ENCODE data around the gene LMTK2. TPM values are rescaled to one million over a fixed set of nuclear protein-coding genes. Genes with fewer than 3 reads are reported as not detected.

The LMTK2 gene
- polyA plus RNA-seq, 1 donor from 2014 or later: 11.9 TPM

- Histone ChIP-seq H3K36me3 (ENCODE audit: insufficient read depth, low read length) (no peaks in the 10 kb centered on the region), H3K9me3 (ENCODE audit: low read length) (no peaks in the 10 kb centered on the region), H3K9me2 (ENCODE audit: insufficient read depth, low read length) (no peaks in the 10 kb centered on the region), H3F3A (ENCODE audit: insufficient read depth, low read length, poor library complexity, severe bottlenecking) (no peaks in the 10 kb centered on the region), H3K27me3 (ENCODE audit: insufficient read depth, low read depth, low read length) (no peaks in the 10 kb centered on the region), H3K27ac (ENCODE audit: low read length) (no peak overlapping the region), H3K9ac (ENCODE audit: low read length) (no peak overlapping the region), H2AFZ (ENCODE audit: low read depth, low read length) (no peak overlapping the region), H3K4me3 (ENCODE audit: low read length) (no peak overlapping the region), H3K4me2 (ENCODE audit: low read length) (no peak overlapping the region), H4K20me1 (ENCODE audit: insufficient read depth) (no peaks in the 10 kb centered on the region), H3K79me2 (replicated peaks; ENCODE audit: insufficient read depth, low read length) (no peaks in the 10 kb centered on the region)
- TF ChIP-seq EP300 (conservative IDR thresholded peaks at IDR 0.05; ENCODE audit: poor library complexity, severe bottlenecking): no peak
- no peak for TF ChIP-seq POLR2AphosphoS5 (IDR thresholded peaks at IDR 0.05)
- TF ChIP-seq MXI1 (conservative IDR thresholded peaks at IDR 0.05; ENCODE audit: poor library complexity, severe bottlenecking): no peak
- TF ChIP-seq TAF1 (IDR thresholded peaks at IDR 0.05; ENCODE audit: low read depth): no peak
- TF ChIP-seq, protein P1, sequence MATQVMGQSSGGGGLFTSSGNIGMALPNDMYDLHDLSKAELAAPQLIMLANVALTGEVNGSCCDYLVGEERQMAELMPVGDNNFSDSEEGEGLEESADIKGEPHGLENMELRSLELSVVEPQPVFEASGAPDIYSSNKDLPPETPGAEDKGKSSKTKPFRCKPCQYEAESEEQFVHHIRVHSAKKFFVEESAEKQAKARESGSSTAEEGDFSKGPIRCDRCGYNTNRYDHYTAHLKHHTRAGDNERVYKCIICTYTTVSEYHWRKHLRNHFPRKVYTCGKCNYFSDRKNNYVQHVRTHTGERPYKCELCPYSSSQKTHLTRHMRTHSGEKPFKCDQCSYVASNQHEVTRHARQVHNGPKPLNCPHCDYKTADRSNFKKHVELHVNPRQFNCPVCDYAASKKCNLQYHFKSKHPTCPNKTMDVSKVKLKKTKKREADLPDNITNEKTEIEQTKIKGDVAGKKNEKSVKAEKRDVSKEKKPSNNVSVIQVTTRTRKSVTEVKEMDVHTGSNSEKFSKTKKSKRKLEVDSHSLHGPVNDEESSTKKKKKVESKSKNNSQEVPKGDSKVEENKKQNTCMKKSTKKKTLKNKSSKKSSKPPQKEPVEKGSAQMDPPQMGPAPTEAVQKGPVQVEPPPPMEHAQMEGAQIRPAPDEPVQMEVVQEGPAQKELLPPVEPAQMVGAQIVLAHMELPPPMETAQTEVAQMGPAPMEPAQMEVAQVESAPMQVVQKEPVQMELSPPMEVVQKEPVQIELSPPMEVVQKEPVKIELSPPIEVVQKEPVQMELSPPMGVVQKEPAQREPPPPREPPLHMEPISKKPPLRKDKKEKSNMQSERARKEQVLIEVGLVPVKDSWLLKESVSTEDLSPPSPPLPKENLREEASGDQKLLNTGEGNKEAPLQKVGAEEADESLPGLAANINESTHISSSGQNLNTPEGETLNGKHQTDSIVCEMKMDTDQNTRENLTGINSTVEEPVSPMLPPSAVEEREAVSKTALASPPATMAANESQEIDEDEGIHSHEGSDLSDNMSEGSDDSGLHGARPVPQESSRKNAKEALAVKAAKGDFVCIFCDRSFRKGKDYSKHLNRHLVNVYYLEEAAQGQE (IDR thresholded peaks at IDR 0.05; ENCODE audit: borderline replicate concordance): no peak
- TF ChIP-seq EZH2 (IDR thresholded peaks at IDR 0.05; ENCODE audit: borderline replicate concordance, insufficient read depth, low read length, poor library complexity, severe bottlenecking): no peak
- TF ChIP-seq SMC3 (conservative IDR thresholded peaks at IDR 0.05; ENCODE audit: poor library complexity): no peak
Observed at GRCh38 chr7:98163704-98164494, 57.2 kb downstream of the LMTK2 start.

GRCh38 chr7:98165827-98166667 is 59.4 kb downstream of the LMTK2 start:
- Histone ChIP-seq H3F3A (ENCODE audit: insufficient read depth, low read length, poor library complexity, severe bottlenecking) (no peaks in the 10 kb centered on the region), H4K20me1 (ENCODE audit: insufficient read depth) (no peaks in the 10 kb centered on the region), H3K27me3 (ENCODE audit: insufficient read depth, low read depth, low read length) (no peaks in the 10 kb centered on the region), H2AFZ (ENCODE audit: low read depth, low read length) (no peak overlapping the region), H3K4me2 (ENCODE audit: low read length) (no peak overlapping the region), H3K4me3 (ENCODE audit: low read length) (no peak overlapping the region), H3K9me2 (ENCODE audit: insufficient read depth, low read length) (no peaks in the 10 kb centered on the region), H3K9ac (ENCODE audit: low read length) (no peak overlapping the region), H3K27ac (ENCODE audit: low read length) (no peak overlapping the region), H3K9me3 (ENCODE audit: low read length) (no peaks in the 10 kb centered on the region), H3K36me3 (ENCODE audit: insufficient read depth, low read length) (no peaks in the 10 kb centered on the region), H3K79me2 (replicated peaks; ENCODE audit: insufficient read depth, low read length) (peaks cover 5% of the 10 kb centered on the region)
- TF ChIP-seq TAF1 (IDR thresholded peaks at IDR 0.05; ENCODE audit: low read depth) (no peak), POLR2AphosphoS5 (IDR thresholded peaks at IDR 0.05) (no peak), MXI1 (conservative IDR thresholded peaks at IDR 0.05; ENCODE audit: poor library complexity, severe bottlenecking) (no peak), EZH2 (IDR thresholded peaks at IDR 0.05; ENCODE audit: borderline replicate concordance, insufficient read depth, low read length, poor library complexity, severe bottlenecking) (no peak), RAD21 (conservative IDR thresholded peaks at IDR 0.05) (peak; percentile 60), SMC3 (conservative IDR thresholded peaks at IDR 0.05; ENCODE audit: poor library complexity) (peak; percentile 45)
- TF ChIP-seq, protein P2, sequence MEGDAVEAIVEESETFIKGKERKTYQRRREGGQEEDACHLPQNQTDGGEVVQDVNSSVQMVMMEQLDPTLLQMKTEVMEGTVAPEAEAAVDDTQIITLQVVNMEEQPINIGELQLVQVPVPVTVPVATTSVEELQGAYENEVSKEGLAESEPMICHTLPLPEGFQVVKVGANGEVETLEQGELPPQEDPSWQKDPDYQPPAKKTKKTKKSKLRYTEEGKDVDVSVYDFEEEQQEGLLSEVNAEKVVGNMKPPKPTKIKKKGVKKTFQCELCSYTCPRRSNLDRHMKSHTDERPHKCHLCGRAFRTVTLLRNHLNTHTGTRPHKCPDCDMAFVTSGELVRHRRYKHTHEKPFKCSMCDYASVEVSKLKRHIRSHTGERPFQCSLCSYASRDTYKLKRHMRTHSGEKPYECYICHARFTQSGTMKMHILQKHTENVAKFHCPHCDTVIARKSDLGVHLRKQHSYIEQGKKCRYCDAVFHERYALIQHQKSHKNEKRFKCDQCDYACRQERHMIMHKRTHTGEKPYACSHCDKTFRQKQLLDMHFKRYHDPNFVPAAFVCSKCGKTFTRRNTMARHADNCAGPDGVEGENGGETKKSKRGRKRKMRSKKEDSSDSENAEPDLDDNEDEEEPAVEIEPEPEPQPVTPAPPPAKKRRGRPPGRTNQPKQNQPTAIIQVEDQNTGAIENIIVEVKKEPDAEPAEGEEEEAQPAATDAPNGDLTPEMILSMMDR (IDR thresholded peaks at IDR 0.05; ENCODE audit: poor library complexity, severe bottlenecking): peak; percentile 60
- TF ChIP-seq, protein P1 (IDR thresholded peaks at IDR 0.05; ENCODE audit: borderline replicate concordance): no peak

Data from neural cell (in vitro differentiated cells).